GM19351 (cell line): Measurements from ENCODE around the gene BSN.
"Not testable (repeated sequence)": the region's sequence is repeated elsewhere in the genome, so short reads cannot be mapped to it uniquely, and the experiment has no call there.

ENCODE experiments used
- ATAC-seq: cut with Tn5 transposase; IDR thresholded peaks from one replicate; pipeline ENCODE4 v1.9.1; 2021; ENCODE audit warnings: mild to moderate bottlenecking, moderate library complexity; ENCODE audit not compliant: unreplicated experiment

Gene BSN

DNA sequence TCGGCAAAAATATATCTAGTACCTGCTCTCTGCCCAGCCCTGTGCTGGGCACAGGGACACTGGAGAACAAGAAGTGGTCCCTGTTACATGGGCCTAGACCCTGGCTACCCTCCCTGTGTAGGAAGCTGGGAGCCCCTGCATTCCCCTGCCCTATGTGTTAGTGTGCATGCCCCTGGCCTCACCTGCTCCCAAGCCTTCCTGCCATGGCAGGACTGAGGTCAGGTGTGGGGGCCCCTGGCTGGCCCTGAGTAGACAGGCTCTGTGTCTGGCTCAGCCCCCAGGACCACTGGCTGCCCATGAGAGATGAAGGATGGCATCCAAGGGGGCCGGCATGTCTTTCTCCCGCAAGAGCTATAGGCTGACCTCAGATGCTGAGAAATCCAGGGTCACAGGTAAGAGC, 136.6 kb downstream of the BSN start:
- not testable (repeated sequence) for ATAC-seq

DNA sequence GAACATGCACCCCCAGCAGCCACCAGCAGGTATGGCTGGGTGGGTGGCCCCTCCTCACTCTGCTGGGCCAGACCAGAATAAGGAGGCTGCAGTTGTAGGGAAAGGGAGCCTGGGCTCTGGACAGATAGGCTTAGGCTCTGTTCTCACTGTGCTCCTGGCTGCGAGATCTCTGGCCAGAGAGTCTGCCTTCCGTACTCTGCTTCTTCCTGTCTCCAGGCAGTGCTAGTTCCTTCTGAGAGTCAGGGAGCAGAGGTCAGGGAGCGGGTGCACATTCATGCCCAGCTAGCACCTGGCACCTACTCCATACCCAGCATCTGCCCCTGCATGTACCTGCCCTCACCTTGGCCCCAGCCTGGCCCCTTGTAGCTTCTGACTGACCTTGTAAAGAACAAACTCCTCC, 137.2 kb downstream of the BSN start:
- not testable (repeated sequence) for ATAC-seq

DNA sequence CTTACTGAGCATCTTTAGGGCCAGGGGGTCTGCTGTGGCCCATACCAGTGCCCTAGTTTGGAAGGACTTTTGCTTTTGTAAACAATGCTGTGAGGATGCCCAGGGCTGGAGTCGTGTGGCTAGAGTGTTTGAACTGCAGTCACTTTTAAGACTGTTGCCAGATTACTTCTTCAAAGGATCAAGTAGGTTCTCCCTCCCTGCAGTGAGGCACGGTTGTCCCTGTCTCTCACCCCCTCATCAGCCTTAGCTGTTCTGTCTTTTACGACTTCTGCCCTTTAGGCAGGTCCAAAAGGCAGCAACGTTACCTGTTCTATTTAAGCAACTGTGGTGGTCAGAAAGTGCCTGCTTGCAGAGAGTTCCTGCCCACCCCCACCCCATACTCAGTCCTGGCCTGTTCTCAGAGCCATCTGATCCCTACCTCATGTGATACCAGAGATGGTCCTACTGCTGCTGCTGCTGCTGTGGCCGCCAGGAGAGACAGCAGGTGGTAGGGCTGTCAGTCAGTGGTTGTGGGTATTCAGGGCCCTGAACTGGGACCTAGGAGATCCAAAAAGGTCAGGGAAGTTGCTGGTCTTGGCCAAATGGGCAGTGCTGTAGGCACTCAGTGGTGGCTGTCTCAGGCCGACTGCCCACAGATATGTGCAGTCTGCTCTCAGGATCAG, 140.3 kb downstream of the BSN start:
- ATAC-seq = not testable (repeated sequence)

DNA sequence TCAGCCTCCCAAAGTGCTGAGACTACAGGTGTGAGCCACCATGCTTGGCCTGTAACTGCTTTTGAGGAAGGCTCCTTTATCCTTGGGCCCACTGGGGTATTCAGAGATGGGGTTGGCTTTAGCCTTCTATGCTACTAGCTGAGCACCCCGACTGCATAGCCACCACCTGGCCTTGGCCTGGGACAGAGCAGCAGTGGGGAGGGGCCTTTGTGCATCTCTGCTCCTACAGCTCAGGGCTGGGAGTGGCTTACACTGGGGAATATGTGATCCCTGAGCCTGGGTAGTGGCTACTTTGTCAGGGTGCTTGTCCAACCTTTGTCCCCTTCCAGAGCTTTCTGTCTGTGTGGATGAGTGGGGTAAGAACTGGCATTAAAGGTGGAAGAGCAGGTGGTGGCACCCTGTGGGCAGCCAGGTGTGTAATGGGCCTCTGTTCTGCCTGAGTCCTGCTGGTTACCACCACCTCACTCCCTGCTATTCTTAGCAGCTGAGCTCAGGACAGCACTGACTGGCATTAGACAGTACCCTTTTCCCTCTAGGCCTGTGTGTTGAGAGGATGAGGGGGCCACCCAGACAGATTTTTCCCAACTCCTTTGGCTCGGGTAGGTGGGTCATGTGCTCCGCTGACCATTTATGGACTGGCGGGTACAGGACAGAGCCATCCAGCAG, 141.2 kb downstream of the BSN start:
- ATAC-seq = not testable (repeated sequence)

DNA sequence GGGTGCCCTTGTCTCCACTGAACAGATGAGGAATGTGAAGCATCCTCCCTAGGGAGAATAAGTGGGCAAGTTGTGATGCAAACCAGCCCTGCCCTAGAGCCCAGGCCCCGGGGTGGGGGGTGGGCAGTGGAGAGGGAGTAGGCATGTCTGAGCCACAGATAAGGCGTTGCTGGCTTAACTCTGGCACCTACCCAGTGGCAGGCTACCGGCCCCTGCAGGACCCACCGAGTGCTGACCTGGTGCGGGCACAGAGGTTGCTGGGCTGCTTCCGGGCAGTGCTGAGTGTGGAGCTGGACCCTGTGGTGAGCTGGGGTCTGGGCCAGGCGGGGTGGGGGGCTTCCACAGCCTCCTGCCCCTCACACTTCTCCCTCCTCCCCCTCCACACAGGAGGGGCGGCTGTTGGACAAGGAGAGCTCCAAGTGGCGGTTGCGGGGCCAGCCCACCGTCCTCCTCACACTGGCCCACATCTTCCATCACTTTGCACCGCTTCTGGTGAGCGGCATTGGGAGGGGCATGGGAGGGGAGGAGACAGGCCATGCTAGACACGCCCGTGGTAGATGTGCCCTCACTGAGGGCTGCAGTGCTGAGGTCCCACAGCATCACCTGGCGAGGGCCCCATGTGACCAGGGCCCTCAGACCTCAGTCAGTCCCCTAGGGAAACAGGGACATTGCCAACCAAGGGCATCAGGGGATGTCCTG, 145.2 kb downstream of the BSN start:
- ATAC-seq = no peak

DNA sequence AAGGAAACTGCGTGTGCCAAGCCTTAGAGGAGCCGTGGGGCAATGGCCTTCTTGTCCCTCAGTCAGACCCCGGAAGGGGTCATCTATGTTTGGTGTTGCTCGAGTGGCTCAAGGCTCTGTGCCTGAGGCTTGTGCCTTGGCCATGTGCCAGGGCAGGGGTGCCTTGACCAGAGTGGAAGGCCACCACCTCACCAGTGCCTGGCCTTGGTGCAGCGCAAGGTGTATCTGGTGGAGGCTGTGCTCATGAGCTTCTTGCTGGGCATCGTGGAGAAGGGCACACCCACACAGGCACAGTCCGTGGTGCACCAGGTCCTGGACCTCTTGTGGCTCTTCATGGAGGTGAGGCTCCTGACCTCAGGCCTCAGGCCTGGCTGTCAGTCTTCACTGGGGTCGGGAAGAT, 145.7 kb downstream of the BSN start:
- no peak for ATAC-seq

DNA sequence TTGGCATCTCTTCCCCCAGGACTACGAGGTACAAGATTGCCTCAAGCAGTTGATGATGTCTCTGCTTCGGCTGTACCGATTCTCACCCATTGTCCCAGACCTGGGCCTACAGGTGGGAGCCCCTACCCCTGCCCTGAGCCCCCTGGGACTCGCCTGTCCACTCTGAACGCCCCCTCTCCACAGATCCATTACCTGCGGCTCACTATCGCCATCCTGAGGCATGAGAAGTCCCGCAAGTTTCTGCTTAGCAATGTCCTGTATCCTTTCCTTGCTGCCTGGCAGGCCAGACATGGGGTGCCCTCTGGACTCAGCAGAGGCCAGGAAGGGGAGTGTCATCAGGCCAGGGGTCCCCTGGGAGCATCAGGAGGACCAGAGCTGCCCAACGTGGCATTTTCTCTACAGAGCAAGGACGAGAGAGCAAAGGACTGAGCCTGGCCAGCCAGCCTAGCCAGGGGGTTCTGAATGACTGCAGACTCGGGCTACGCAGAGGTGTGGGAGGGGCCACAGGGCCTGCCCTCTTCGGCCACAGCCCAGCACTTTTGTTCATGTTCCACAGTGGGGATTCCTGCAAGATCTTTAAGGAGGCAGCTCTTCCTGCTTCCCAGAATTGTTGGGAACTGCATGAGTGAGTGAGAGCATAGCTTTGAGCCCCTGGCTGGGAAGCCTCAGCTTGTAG, 146.3 kb downstream of the BSN start:
- ATAC-seq = no peak

DNA sequence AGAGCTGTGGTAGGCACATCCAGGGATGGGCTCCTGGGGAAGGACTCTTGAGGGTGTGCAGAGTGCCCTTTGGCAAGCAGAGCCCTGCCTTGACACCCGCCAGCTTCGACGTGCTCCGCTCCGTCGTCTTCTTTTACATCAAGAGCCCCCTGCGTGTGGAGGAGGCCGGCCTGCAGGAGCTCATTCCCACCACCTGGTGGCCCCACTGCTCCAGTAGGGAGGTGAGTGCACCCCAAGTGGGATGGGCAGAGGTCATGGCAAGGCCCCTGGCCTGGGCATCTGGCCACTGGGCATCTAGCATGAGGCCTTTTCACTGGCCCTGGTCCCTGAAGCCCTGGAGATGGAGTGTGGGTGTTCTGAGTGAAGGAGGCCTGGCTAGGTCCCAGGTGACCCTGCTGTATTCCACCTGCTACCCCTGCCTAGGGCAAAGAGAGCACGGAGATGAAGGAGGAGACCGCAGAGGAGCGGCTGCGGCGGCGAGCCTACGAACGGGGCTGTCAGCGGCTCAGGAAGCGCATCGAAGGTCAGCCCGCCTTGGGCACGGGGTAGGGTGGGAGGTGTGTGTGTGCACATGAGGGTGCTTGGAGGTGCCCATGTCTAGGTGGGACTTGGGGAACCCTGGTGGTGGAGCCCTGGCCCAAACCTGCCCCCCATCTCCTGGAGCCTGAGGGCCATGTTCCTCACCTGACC, 147.3 kb downstream of the BSN start:
- no peak for ATAC-seq

DNA sequence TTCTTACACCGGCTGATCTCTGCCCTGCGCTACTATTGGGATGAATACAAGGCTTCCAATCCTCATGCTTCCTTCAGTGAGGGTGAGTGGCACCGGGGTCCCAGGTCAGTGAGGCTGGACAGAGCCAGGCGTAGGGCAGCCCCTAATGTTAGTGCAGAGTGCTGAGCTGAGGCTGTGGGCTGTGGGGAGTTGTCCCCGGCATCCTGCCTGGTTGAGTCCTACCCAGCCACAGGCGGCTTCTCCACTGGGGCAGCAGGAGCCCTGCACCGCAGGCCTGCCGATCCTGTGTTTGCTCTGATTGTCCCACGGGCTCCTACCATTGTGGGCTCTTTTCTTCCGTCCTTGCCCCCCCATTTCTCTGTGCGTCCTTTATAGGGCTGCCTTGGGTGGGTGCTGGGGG, 148.4 kb downstream of the BSN start:
- no peak for ATAC-seq

DNA sequence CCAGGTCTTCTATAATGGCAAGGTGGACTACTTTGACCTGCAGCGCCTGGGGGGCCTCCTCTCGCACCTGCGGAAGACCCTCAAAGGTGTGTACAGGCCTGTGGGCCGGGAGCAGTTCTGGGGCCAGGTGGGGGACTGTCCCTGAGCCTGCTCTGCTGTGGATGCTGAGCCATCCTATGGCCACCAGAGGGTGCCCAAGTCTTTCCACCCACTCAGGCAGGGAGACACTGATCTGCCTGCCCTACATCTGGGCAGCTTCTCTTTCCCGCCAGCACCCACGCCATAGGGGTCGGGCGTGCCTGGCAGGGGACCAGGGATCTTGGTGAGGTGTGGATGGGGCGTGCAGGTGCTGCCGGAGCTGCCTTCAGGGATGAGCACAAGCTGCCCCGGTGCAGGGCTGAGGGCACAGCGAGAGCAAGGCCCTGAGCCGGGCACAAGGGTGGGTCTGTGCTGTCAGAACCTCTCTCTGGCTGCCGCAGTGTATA, 149.2 kb downstream of the BSN start:
- peak; percentile 77 for ATAC-seq

DNA sequence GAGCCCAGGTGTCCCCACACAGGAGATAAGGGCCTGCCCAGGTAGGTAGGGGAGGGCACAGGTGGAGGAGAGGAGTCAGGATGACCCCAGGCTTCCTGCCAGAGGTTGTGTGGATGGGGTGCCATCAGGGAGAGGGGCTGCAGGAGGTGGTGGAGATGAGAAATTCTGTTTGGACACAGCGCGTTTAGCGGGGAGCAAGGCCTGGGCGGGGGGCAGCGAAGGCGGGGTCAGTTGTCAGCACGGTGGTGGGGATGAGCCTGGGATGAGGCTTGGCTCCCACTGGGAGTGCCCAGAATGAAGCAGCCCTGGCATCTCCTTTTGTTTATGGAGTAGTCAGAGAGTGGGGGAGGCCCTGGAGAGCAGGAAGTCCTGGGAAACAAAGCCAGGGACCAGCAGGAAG, 149.7 kb downstream of the BSN start:
- no peak for ATAC-seq

DNA sequence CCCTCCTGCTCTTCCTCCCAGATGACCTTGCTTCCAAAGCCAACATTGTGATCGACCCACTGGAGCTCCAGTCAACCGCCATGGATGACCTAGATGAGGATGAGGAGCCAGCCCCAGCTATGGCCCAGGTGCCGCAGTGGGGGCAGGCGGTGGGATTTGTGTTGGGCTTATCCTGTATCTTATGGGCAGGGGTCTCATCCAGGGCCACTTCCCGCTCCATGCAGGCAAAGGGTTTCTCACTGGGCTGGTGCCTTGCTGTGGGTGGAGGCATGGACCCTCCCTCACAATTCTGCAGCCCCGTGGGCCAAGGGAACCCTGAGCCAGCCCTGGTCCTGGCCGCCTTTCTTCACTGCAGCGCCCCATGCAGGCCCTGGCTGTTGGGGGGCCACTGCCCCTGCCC, 150.4 kb downstream of the BSN start:
- no peak for ATAC-seq

DNA sequence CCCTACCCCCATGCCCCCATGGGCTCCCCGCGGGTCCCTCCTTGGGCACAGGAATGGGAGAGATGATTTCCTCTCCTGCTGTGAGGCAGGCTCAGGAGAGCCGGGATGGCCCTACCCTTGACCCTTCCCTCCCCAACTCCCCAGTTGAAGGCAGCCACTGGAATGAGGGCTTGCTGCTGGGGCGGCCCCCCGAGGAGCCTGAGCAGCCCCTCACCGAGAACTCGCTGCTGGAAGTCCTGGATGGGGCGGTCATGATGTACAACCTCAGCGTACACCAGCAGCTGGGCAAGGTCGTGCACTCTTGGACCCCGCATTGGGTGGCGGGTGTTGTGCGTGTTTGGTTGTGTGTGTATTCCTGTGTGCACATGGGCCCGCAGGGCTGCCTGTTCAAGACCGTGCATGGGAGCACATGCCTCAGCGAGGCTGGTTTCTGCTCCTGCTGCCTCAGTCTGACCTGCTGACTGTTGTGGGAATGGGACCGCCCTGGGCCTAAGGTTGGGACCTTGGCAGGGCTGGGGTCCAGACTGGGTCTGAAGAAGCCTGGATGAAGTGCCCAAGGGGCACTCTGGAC, 151.2 kb downstream of the BSN start:
- no peak for ATAC-seq

DNA sequence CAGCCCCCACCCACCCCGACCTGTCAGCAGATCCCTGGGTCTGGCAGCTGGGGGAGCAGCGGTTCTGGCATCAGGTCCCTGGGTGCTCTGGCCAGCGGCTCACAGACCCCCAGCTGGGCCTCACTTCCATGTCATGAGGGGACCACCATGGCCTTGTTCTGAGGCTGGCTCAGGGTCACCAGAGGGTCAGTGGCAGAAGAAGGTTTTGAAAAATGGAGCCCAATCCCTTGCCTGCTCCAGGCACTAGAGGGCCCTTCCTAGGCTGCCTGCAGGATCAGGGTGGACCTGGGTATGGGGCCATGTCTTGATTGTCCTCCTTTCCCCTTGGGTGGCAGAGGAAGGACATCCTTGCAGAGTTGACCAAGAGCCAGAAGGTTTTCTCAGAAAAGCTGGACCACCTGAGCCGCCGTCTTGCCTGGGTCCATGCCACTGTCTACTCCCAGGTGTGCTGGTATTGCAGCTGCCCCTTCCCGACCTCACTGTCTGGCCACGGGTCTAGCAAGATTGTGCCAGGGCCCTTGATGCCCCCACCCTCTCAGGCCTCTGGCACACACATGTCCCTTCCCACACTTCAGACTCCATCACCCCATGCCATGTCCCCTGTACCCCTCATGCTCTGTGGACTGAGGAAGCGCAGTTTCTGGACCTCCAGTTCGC, 152.3 kb downstream of the BSN start:
- no peak for ATAC-seq

DNA sequence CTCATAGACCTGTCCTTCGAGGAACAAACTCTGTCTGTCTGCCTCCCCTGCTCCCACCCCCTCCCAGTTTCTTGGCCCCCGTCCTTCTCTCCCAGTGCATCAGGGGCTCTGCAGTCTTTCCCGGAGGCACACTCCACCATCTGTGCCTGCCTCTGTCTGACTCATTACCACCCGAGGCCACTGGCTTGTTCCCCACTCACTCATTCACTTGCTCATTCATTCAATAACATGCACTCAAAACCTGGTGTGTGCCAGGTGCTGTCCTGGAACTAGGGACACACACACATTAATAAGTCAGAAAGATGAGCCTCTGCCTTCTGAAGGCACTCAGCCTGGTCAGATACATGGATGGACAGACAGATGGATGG, 152.8 kb downstream of the BSN start:
- ATAC-seq = no peak

DNA sequence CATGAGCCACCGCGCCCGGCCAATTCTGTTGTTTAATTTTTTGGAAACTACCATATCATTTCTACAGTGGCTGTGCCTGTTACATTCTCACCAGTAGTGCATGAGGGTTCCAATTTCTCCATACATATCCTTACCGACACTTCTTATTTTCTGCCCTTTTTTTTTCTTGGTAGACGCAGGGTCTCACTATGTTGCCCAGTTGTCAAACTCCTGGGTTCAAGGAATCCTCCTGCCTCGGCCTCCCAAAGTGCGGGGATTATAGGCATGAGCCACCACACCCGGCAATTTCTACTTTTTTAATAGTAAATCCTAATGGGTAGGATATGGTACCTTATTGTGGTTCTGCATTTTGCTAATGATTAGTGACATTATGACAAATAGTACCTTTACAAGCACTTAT, 155.6 kb downstream of the BSN start:
- ATAC-seq = no peak

DNA sequence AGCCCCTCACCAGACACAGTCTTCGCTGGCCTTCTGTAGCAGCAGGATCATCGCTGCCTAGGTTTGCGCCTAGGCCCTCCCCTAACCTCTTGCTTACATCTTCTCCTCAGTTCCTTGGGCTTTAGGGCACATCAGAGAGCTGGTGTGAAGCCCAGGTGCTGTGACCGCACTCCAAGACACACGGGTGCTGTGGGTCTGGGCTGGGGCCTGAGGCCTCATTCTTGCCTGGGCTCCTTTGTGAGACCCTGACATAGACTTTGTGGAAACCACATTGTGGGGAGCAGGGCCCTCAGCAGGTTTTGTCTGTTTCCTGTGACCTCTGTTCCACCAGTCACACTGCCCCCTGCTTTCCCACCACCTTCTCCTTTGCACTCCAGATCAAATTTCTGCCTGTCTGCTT, 157.2 kb downstream of the BSN start:
- ATAC-seq = no peak

DNA sequence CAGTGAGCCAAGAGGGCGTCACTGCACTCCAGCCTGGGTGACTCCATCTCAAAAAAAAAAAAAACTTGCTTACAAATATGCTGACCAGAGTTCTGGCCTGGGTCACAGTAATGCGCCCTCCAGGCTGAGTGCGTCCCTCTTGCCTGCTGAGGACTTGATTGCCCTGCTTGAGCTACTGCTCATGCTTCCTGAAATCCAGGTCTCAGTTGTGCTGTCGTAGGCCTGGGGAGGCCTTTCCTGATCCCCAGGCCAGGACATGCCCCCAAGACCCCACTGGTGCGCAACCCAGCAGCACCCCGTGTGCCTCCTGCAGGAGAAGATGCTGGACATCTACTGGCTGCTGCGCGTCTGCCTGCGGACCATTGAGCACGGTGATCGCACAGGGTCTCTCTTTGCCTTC, 157.9 kb downstream of the BSN start:
- ATAC-seq = no peak

DNA sequence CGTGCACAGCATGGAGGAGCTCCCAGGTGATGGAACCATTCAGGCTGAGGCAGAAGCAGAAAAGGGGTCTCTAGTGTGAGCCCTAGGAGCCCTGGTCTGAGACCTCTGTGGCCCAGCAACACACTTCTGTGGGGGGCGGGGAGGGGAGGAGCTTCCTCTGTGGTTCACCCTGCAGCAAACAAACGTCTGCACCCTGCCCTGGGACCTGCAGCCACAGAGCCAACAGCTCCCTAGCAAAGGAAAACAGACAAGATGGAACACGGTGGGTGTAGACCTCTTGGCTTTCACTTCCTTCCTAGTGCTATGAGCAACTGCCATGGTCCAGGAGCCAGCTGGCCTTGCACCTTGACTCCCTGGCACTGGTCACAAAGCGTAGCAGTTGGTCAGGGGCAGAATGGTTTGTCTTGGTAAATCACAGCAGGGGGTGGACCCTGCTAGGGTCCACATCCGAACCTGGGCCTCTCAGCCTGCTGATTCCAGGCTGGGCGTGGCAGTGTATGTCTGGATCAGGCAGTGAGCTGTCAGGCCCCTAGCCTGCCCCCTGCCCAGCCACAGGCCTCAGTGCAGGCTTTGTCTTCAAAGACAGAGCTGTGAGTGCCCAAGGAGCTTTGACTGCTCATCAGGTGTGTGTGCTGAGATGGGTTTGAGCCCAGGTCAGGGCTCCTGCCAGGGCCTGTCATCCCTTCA, 158.5 kb downstream of the BSN start:
- ATAC-seq = no peak
